HG03064 (cell line): ENCODE data around the gene ADAM17.
A peak's percentile ranks its signal among the peaks of the same experiment; 100 is the strongest.
"Not testable (repeated sequence)": the region's sequence is repeated elsewhere in the genome, so short reads cannot be mapped to it uniquely, and the experiment has no call there.

Experiments used
- ATAC-seq: cut with Tn5 transposase; IDR thresholded peaks from one replicate; pipeline ENCODE4 v1.9.1; 2021; ENCODE audit warnings: low read depth; ENCODE audit not compliant: unreplicated experiment

Gene ADAM17

DNA sequence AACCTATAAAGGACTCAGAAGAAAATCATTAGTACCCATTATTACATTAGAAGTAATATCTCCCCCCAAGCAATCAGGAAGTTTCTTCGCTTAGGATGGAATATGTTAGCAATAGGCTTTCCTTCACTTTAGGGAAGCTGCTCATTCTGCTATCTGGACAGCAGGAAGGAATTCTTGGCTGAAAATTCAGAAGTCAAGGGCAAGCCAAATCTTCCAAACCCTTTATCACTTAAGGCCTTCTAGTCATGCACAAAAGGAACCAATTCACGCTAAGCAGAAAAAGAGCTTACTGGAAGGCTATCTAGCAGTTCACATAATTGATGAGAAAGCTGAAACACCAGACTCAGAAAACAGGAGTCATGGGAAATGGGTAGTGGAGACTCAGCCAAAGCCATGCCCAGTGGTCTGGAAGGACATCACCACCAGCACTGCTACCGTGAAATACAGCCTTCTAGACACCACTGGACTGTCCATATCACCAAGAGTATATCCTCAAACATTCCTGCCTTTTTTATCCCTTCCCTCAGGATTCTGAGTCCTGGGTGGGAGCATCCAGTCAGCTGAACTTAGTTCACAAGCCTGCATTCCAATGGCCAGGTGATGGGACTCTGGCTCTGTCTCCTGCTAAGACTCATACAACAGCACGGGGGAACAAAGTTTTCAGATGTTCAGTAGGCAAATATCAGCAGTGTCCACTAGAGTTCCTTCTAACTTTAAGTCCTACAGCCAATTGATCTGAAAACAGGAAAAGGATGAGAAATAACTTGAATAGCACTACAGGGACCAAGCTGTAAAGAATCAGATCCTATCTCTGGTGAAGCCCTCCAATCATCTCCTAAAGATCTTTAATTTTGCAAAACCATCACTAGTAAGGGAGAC is 14.8 kb upstream of the ADAM17 start:
- no peak for ATAC-seq

DNA sequence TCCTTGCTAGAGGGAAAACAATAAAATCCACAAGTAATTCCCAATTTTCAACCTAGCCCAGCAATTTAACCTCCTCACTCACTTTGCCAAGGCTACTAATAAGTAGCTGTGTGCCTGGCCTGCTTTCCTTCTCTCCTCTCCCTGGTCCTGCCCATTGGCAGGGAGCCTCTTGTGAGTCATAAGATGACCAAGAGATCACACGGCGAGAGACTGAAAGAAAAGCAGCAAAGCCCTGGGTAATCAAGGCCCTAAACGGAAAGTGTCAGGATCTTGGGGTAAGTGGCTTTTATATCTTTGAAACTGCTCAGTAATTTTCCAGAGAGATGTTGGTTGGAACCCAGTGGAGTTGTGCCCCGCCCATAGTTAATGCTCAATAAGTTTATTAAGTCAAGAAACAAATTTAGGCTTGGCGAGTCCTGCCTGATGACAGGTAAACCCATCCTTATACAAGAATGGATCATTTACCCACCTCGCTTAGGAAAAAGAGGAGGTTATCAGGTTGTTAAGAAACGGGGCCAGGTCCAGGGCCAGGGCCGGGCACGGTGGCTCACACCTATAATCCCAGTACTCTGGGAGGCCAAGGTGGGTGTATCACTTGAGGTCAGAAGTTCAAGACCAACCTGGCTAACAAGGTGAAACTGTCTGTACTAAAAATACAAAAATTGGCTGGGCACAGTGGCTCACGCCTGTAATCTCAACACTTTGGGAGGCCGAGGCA is 10.0 kb upstream of the ADAM17 start:
- no peak for ATAC-seq

DNA sequence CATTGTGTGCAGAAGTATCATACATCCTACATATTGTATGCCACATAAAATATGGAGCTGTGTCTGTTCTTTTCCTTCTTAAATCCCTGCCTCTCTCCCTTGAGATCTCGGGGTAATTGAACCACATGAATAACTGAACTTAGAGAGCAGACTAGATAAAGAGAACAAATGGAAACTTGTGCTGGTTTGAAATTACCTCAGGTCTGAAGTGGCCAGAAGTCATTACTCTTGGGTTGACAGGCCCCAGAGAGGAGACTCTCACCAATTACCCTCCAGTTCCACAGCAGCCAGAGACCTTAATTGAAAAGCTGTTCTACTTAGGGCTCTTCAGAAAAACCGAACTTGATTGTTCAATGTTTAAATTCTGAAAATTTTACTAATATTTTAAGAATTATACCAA is 5.0 kb upstream of the ADAM17 start:
- no peak for ATAC-seq

DNA sequence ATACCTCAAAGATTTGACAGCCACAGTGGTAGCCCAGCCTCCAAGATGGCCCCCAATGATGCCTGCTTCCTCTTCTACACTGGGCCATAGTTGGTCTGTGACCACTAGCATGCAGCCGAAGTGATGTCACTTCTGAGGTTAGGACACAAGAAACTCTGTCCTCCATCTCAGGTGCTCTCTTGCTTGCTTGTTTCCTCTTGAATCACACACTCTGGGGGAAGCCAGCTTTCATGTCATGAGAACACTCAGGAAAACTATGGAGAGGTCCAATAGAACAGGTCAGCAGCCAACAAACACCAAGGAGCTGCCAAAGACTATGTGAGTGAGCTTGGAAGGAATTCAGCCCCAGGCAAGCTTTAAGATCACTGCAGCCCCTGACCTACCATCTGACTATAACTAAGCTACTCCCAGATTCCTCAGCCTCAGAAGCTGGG is 3.3 kb upstream of the ADAM17 start:
- no peak for ATAC-seq

DNA sequence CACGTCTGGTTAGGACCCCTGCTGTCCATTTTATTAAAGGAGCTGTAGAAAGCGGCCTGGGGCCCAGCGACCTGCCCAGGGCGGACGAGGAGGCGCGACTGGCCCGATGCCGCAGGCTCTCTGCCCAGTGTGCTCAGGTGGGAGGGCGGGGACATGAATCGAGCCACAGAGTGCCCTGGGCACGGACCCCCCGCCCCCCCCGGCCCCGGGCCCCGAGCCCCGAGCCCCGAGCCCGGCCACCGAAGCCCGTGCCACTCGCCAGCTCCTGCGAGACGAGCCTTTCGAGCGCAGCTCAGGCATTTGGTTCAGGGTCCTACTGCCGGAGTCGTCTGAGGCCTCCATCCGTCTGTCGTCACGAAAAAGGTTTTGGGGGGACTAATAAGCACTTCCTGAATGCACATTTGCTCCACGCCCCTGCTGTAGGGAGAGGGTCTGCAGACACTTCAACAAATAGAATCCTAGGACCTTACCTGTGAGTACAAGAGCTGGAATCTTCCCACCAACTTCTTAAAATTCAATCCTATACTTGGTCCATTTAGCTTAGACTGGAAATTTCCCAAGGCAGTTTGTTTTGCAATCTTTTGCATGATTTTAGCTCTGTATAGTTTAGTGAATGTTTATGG is 602 bp upstream of the ADAM17 start:
- peak; percentile 22 for ATAC-seq

DNA sequence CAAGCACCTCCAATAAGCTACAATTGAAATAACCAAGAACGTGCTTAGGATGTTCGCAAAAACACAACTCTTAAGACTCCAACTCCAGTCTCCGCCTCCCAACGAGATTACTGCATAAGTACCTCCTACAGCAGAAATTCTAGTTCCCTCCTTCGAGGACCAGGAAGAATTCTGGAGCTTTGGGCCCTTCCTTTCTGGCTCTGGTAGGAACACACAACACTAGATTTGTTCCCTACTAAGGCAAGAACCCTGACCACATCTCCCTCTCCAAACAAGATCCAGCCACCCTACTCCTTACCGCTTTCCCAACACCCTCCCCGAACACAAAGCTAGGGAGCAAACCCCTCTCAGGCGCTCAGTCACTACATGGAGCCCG is 721 bp downstream of the ADAM17 start:
- no peak for ATAC-seq

DNA sequence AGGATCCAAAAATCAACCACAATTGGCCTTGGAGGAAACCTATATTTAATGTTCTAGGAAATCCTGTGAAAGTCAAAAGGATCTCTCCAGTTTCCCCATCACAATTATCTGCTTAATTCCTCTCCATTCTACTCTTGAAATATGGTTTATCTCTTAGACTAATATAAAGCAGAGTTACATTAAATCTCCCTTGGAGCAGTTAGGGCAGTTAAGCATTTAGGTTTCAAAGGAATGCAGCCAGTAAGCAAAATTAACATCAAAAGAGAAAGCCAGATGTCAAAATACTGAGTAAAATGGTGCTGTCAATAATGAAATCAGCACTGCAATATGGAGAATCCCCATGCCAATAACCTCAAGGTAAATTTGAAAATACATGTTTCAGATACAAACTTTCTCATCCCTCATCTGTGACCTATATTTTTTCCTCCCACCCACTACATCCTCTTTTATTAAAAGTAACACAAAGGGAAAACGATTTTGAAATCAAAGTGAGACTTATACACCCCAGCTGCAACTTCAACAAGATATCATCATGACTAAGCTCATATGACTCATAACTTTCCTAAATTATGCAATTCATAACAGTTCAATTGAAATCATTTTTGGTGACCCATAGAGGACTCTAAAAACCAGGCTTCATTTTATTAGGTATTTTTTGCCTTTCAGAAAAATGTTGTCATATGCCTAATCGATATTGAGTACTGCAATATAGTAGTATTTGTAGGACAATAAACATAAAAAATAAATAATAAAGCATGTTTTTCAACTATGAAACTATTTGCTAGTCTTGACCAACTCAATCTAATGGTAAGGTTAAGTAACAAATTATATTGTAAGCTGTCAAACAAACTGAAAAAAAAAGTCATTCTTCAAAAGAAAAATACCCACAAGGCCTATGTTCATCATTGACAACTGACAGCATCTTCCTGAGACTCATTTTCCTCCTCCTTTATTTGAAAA is 3.1 kb downstream of the ADAM17 start:
- ATAC-seq: no peak

DNA sequence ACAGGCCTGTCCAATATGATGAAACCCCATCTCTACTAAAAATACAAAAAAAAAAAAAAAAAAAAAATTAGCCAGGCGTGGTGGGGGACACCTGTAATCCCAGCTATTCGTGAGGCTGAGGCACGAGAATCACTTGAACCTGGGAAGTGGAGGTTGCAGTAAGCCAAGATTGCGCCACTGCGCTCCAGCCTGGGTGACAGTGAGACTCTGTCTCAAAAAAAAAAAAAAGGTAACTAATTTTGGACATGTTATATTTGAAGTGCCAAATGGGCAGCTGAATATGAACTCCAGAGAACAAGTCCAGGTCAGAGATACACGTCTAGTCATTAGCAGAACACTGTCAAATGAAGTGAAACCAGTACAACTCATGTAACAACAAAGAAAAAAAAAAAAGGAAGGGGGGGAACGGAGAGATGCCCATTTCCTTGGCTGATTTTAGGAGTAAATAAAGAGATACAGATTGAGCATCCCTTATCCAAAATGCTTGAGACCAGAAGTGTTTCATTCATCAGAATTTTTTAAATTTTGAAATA is 4.7 kb downstream of the ADAM17 start:
- ATAC-seq: not testable (repeated sequence)

DNA sequence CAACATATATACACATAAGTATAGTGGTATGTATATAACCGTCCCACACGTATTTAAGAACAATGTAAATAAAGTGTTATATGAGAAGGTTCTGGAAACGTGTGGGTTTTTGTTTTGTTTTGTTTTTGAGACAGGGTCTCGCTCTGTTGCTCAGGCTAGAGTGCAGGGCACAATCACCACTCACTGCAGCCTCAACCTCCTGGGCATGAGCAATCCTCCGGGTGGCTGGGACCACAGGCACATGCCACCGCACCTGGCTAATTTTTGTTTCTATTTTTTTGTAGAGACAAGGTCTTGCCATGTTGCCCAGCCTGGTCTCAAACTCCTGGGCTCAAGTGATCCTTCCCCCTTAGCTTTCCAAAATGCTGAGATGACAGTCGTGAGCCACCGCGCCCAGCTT is 6.2 kb downstream of the ADAM17 start:
- peak; percentile 41 for ATAC-seq

DNA sequence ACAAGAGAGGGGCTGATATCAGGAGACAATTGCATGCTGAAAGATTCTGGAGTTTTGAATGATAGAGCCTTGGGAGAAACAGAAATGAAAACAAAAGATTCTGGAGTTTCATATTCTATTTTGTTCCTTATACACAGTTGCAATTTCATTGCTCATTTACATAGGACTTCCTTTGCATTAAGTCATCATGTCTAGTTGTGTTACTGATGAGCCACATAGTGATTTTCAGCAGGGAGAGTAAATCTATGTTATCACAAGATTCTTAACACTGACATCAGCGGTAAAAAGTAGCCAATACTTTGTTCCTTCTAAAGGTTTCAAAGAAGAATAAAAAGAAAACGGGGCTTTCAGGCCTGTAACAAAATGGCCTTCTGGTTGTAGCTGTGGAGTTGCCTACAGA is 7.1 kb downstream of the ADAM17 start:
- peak; percentile 51 for ATAC-seq

DNA sequence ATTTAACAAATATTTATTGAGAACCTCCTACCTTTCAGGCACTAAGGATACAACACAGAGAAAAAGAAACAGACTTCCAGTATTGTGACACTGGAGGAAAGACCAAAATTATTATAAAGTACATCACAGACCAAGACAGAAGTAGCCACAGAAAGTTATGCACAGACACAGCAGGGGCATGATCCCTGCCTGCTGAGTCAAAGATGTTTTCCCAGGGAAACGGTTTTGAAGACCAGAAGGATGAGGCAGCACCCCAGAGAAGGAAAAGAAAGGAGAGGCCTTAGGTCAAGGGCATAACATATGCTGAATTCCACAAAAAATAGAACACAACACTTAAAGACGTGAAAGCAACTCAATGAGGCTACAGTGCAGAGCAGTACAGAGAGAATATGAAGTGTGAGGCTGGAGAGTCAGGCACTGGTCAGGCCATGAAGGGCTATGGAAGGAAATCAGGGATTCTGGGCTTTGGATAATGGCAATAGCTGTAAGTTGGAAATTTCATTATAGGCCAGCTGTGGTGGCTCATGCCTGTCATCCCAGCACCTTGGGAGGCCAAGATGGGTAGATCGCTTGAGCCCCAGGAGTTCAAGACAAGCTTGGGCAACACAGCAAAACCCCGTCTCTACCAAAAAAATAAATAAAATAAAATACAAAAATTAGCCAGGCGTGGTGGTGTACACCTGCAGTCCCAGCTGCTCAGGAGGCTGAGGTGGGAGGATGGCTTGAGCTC is 8.2 kb downstream of the ADAM17 start:
- ATAC-seq: no peak

DNA sequence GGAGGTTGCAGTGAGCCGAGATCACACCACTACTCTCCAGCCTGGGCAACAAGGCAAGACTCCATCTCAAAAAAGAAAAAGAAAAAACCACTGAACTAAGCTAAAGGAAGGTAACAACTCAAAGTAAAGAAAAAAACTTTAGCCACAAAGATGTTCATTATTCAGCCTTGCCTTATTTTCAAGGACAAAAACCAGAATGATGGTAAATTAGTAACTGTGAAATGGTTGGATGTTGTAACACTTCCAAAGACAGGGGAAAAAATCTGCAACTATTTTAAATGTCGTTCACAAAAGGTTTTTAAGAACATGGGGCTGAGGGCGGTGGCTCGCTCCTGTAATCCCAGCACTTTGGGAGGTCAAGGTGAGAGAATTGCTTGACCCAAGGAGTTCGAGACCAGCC is 10.1 kb downstream of the ADAM17 start:
- ATAC-seq: no peak

DNA sequence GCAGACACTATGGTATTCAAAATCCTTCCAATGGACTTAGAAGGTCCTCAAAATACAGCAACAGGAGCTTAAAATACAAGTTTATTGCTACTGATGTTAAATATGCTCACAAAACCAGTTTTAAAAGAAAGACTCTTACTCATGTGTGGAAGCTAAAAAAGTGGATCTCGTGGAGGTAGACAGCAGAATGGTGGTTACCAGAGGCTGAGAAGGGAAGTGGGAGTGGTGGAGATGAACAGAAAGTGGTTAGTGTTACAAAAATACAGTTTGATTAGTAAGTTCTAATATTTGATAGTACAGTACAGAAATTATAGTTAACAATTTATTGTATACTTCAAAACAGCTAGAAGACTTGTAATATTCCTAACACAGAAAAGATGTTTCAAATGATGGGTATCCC is 12.1 kb downstream of the ADAM17 start:
- no peak for ATAC-seq

DNA sequence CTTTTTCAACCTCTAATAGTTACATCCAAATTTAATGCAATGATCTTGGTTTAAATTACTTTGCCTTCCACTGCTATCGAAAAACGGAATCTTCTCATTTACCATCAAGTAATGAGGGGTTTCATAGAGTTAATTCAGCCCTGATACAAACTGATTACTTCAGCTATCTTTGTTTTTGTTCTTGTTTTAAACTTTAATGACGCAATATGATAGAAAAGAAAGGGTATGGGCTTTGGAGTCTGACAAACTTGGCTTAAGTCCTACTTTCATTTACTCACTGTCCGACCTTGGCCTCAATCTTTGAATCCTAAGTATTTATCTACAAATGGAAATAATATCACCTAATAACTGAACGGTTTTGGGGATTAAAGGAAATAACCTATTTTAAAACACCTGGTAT is 16.1 kb downstream of the ADAM17 start:
- no peak for ATAC-seq

DNA sequence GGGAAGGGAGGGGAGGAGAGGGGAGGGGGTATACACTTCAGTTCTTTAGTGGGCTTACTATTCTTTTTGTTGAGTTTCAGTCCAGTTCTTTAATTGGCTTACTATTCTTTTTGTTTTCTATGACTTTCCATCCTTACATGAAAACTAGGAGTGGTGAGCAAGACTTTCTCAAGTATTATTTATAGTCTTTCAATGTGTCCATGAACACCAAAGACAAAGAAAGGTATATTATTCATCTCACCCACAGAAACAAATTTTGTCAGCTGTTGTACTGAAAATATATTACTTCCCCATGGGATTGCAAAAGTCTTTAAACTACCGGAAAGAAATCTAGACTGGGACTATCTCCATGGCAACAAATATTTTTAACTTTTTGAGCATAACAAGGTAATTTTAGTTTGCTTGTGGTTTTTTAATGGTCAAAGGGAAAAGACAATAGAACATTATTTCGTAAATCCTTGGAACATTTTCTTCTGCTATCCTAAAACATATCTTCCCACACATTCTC is 17.6 kb downstream of the ADAM17 start:
- no peak for ATAC-seq

DNA sequence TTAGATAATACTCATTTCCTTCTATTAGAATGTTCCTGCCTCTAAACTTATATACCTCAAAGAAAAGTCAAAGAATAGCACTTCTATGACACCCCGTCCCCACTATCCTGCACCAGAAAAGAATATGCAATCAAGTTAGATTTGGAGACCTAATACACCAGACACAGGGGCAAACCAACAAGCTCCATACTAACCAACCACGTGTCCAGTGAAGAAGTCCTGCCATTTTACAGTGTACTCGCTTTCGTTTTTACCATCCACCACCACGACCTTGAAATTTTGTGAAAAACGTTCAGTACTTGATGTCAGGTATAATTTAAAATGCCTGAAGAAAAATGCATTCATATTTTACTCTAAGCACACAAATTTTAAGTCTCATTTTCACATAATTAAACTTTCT is 19.1 kb downstream of the ADAM17 start:
- ATAC-seq: no peak

DNA sequence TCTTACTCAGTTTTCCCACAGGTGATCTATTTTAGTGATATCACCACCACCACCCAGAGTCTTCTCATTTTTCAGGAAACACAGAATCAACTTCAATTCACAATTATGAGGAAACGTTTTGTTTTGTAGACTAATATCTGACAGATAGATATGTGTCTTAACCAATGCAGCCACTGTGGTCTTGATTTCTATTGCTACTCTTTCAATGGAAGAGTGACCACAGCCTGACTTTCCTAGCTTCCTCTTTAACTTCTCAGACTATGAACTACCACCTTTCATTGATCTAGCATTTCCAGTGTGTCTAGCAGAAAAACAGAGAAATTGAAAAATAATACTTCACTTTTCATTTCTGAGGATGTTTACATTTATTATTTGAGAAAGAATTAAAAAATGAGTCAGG is 20.5 kb downstream of the ADAM17 start:
- no peak for ATAC-seq

DNA sequence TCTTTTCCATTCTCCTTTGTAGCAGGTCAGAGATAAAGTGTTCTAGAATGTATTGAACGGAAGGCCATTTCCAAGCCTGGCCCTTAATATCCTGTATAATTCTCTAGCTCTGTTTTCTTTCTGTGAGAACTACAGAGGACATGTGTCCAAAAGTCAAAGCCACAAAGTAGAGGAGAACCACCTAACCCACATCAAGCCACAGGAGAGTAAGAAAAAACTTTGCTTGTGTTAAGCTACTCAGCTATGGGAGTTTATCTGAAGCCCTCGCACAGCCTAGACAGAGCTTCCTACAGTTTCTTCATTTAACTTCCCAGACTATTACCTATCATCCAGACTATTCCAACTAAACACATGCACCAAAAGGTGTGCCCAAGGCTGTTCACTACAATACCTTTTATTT is 22.0 kb downstream of the ADAM17 start:
- ATAC-seq: no peak

DNA sequence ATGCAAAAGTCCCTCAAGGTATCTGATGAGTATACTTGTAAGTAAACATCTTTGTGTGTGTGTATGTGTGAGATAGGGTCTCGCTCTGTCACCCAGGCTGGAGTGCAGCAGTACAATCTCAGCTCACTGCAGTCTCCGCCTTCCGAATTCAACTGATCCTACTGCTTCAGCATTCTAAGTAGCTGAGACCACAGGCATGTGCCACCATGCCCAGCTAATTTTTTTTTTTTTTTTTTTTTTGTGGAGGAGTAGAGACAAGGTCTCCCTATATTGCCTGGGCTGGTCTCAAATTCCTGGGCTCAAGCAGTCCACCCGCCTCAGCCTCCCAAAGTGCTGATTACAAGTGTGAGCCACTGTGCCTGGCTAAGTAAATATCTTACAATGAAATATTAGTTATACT is 23.2 kb downstream of the ADAM17 start:
- no peak for ATAC-seq
